Stimulated activated CD8-positive, alpha-beta memory T cell treated with anti-CD3 and anti-CD28 coated beads, Interleukin-7, amount 100 ng/mL, for 4 hours (primary cell): ENCODE measurements around the gene RAB41.
"Not testable (repeated sequence)": the region's sequence is repeated elsewhere in the genome, so short reads cannot be mapped to it uniquely, and the experiment has no call there.

Experiments
- DNase-seq, 2 donors: peaks; one replicate each; pipeline ENCODE4 v3.0.0-alpha.2; 2020; ENCODE audit warnings: low read depth in 2 of 2

The RAB41 gene

DNA sequence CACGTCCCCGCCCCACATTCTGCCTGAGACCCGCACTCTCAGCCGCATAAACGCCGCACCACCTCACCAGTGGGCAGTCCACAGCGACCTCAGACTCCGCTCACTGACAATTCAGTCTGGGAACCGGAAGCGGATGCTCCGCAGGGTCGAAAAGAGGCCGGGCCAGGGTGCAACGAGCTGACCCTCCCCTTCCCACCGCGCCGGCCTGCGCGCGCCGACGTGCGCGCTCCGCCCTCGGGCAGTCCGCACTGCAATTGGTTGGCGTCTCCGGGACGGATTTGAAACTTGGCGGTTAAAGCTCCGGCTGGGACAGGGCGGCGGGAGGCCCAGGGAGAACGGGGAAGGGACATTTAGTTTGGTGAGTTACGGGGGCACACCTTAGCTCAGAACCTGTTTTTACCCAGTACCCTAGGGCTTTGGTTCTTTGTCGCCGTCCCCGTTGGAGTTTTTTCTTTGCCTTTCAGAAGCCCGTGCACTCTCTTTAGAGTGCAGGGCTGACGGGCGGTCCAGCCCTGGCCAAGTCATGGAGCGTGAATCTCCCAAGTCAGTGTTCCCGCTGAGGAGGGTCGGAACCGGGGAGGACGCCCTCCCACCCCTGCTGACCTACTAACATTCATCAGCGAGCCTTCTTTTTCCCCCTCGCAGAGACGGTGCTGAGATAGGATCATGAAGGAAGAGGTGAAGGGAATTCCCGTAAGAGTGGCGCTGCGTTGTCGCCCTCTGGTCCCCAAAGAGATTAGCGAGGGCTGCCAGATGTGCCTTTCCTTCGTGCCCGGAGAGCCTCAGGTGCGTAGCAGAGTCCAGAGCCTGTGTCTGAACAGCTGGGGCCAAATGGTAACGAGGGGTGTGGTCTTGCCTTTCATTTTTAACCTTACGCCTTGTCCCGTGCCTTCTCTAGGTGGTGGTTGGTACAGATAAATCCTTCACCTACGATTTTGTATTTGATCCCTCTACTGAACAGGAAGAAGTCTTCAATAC lies 8.1 kb downstream of the RAB41 start, which contains the start of the genes KIF4A and PDZD11:
Gene KIF4A (plus strand): TSS at position 312 of the 978 bp plus-strand sequence. CDS start 355 bp downstream, at position 667.
Gene PDZD11 (minus strand): TSS at position 135 of the 978 bp plus-strand sequence. CDS start 586 bp downstream, outside the sequence.
- DNase-seq: peak; percentile 39 to 66

DNA sequence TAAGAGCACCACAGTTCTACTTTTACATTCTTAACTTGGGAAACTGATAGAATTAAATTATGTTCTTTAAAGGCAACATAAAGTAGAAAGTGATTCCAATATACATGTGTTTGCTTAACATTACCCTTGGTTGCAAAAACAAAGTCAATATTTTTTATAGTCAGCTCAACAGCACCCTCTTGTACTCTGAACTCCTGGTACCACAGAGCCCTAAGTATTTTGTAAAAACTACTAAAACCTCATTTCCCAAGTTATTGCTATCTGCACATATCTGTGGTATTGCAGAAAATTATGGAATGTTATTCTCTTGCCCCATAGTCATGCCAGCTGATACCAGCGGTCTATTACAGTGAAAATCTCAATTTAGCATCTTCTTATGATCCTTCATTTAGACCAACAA lies 10.8 kb downstream of the RAB41 start:
- no peak for DNase-seq

DNA sequence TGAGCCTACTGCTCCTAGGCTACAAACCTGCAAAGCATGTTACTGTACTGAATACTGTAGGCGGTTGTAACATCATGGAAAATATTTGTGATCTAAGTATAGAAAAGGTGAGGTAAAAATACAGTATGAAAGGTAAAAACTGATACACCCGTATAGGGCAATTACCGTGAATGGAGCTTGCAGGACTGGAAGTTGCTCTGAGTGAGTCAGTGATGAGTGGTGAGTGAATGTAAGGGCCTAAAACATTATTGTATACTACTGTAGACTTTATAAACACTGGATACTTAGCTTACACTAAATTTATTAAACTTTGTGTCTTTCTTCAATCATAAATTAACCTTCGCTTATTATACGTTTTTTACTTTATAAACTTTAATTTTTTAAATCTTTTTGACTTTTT lies 11.6 kb downstream of the RAB41 start:
- no peak for DNase-seq

DNA sequence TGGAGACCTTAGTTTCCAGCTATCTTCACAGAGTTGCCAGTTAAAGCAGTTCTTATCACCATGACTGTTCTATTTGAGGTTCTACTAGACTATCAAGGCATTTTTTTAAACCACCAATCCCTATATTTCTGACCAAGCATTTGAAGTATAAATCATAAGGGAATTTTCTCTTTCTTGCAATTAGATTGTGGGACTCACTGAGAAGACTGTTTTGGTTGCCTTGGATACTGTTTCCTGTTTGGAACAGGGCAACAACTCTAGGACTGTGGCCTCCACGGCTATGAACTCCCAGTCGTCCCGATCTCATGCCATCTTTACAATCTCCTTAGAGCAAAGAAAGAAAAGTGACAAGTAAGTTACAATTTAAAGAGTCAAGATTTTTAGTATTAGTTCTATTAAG lies 19.7 kb downstream of the RAB41 start:
- DNase-seq: no peak

DNA sequence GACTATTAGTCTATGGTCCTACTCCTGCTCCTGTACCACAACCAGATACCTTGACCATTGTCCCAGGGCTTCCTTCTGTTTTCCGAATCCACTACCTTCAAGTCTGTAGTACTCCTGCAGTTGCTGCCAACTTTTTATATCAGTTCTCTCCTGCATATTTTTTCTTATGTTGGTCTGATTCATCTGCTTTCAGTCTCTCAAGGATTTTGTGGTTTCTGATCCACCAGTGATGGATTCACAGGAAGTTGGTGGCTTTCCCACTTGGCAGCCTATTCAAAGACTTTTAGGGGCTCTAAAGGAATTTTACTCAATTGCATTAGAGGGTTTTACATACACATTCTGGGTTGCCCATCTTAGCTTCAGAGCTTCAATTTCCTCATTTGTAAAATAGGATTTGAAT lies 31.5 kb downstream of the RAB41 start:
- no peak for DNase-seq

DNA sequence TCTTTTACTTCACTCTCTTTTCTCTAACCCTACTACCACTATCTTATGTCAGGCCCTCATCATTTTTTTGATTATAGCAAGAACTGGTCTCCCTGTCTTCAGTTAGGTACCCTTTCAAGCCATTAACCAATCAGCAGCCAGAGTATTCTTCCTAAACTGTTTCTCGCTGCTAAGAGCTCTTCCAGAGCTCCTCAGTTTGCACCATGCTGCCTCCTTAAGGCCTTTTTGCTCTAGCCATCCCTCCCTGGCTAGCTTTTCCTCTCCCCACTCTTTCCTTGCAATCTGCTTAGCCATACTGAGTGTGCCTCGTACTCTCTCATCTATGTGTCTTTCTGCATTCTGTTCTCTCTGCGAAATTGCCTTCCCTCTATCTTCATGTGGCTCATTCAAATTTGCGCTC lies 40.8 kb downstream of the RAB41 start:
- no peak for DNase-seq

DNA sequence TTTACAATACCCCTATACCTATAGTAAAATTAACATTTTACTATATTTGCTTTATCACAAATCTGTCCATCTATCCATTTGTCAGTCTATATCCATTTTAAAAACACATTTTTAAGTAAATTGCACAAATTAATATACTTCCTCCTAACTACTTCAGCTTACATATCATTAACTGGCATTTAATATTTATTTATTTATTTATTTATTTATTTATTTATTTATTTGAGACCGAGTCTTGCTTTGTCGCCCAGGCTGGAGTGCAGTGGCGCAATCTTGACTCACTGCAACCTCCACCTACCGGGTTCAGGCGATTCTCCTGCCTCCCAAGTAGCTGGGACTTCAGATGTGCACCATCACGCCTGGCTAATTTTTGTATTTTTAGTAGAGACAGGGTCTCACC lies 41.7 kb downstream of the RAB41 start:
- not testable (repeated sequence) for DNase-seq

DNA sequence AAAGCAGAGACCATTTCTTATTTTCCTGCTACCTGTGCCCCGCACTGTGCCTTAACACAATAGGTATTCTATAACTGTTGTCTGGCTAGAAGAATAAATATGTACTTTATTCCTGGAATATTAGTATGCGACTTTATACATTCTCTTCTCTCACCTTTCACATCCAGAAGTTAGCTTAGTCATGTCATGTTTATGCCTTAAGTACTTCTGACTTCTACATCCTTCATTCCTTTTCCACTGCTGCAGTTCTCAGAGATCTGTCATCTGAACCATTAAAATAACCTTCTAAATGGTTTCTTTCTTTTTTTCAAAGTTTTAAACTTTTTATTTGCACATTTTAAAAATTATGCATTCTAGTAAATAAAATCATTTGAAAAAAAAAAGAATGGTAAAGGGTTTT lies 42.4 kb downstream of the RAB41 start:
- DNase-seq: no peak

DNA sequence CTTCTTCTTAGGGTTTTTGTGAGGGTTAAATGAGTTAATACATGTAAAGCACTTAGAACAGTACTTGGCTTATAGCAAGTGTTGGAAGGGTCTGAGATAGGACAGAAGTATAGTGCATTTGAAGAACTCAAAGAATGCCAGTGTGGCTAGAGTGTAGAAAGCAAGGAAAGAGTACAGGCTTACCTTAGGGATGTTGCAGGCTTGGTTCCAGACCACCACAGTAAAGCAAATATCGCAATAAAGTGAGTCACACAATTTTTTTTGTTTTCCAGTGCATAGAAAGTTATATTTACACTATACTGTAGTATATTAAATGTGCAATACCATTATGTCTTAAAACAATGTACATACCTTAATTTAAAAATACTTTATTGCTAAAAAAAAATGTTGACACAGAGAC lies 49.2 kb downstream of the RAB41 start:
- no peak for DNase-seq

DNA sequence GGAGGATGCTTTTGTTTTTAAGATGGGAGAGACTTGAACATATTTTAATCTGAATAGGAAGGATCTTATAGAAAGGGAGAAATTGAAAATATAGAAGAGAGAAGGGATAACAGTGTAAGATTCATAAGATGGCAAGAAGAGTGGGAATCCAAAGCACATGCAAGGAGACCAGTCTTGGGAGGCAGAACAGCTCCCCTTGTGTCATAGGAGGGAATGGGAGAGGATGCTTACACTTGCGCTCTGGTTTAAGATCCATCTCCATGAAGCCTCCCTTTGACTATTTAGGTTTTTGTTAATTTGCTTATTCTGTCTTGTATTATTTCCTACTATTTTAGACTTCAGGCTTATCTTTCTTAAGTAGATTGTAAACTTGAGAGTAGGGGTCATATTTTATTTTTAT lies 50.6 kb downstream of the RAB41 start:
- DNase-seq: no peak
